Measurements from ENCODE around the gene IRGM. TPM values are rescaled to one million over a fixed set of nuclear protein-coding genes. Genes with fewer than 3 reads are reported as not detected.

Gene IRGM
- total and polyA plus RNA-seq, 4 experiments from 2014 or later: 1.5 to 4.7 (median 3.9) TPM

DNA sequence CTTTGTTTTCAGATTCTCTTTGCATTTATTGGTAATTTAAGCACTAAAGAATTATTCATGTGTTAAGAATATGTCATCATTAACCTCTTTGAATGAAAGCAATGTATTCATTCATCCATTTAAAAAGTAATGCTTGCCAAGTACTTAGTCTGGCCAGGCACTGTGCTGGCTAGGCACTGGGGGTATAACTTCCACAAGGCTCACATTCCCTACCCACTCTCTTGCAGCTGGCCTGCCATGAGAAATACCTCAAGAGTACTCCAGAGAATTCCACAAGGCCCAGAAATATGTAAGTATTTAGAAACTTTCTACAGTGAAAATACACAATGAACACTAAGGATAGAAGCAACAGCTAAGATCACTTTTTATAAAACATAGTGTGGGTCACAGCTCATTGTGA is 33.0 kb downstream of the IRGM start:
- H3K36me3 ChIP-seq (ENCODE audit: insufficient read depth, low read length): no peaks in the 10 kb centered on the region
- Mint-ChIP-seq H3K4me1 (no peaks in the 10 kb centered on the region), H3K9me3 (peaks cover 8 to 82% (median 43%) of the 10 kb centered on the region in 8 donors), H3K27me3 (peaks cover 0 to 3% of the 10 kb centered on the region in 2 donors), H3K4me3 (no peak overlapping the region), H3K27ac (no peak overlapping the region), H3K36me3 (peaks cover 30 to 37% of the 10 kb centered on the region in 2 donors)
- no peak for DNase-seq
- no peaks in the 10 kb centered on the region for H3K9me3 ChIP-seq (ENCODE audit: control insufficient read depth in 1 of 2, low read length in 2 of 2)
- no peaks in the 10 kb centered on the region for H3K27me3 ChIP-seq (ENCODE audit: insufficient read depth, low read length)
- no peak overlapping the region for H3K4me3 ChIP-seq (ENCODE audit: low read length in 2 of 2)
- no peaks in the 10 kb centered on the region for H3K4me1 ChIP-seq (ENCODE audit: insufficient read depth, low read length)
- CTCF ChIA-PET (ENCODE audit: partially characterized antibody): no interaction called here
- intact Hi-C loops (cut with micrococcal nuclease): no loop called here
- H3K27ac ChIP-seq (ENCODE audit: low read depth, low read length): no peak overlapping the region
- POLR2A ChIA-PET (ENCODE audit: partially characterized antibody): no interaction called here

GRCh38 chr5:150895431-150896428 is 49.4 kb downstream of the IRGM start:
- peaks cover 46 to 52% of the 10 kb centered on the region in 2 donors for H3K36me3 Mint-ChIP-seq
- no peaks in the 10 kb centered on the region for H3K4me1 Mint-ChIP-seq
- peaks cover 18 to 49% of the 10 kb centered on the region in 2 donors for H3K9me3 ChIP-seq (ENCODE audit: control insufficient read depth in 1 of 2, low read length in 2 of 2)
- peaks cover 0 to 2% of the 10 kb centered on the region in 2 donors for H3K27me3 Mint-ChIP-seq
- no peaks in the 10 kb centered on the region for H3K27me3 ChIP-seq (ENCODE audit: insufficient read depth, low read length)
- H3K9me3 Mint-ChIP-seq: peaks cover 6 to 99% (median 90%) of the 10 kb centered on the region in 8 donors
- intact Hi-C loops (cut with micrococcal nuclease): no loop called here
- H3K36me3 ChIP-seq (ENCODE audit: insufficient read depth, low read length): no peaks in the 10 kb centered on the region
- H3K27ac Mint-ChIP-seq: no peak overlapping the region
- no peak overlapping the region for H3K4me3 Mint-ChIP-seq
- CTCF ChIA-PET (ENCODE audit: partially characterized antibody): no interaction called here
- H3K4me1 ChIP-seq (ENCODE audit: insufficient read depth, low read length): no peaks in the 10 kb centered on the region
- POLR2A ChIA-PET (ENCODE audit: partially characterized antibody): no interaction called here
- no peak overlapping the region for H3K4me3 ChIP-seq (ENCODE audit: low read length in 2 of 2)
- no peak overlapping the region for H3K27ac ChIP-seq (ENCODE audit: low read depth, low read length)
- DNase-seq: no peak

Other genes starting within 250 kb of the IRGM start
- under 1 TPM in 1 of 2 experiments, not detected in 1; 0.06 TPM for gene SYNPO, start 205.9 kb upstream of the IRGM start, total RNA-seq
- gene SYNPO, start 205.9 kb upstream of the IRGM start, polyA plus RNA-seq: not detected
- not detected for gene MYOZ3, start 185.3 kb upstream of the IRGM start, total RNA-seq
- not detected for gene MYOZ3, start 185.3 kb upstream of the IRGM start, polyA plus RNA-seq
- gene RBM22, start 145.5 kb upstream of the IRGM start, total RNA-seq: 10 to 100 TPM; 91.0 to 91.2 TPM
- gene RBM22, start 145.5 kb upstream of the IRGM start, polyA plus RNA-seq: 10 to 100 TPM; 52.4 to 69.4 TPM
- 10 to 100 TPM; 45.5 to 46.0 TPM for gene DCTN4, start 87.5 kb upstream of the IRGM start, total RNA-seq
- gene DCTN4, start 87.5 kb upstream of the IRGM start, polyA plus RNA-seq: 1 to 10 TPM; 8.8 to 9.0 TPM
- 1 to 10 TPM; 7.9 to 8.0 TPM for gene SMIM3, start 67.8 kb upstream of the IRGM start, total RNA-seq
- 10 to 100 TPM; 19.3 to 19.7 TPM for gene SMIM3, start 67.8 kb upstream of the IRGM start, polyA plus RNA-seq
- 1 to 10 TPM; 1.0 to 1.2 TPM for gene ZNF300, start 58.5 kb downstream of the IRGM start, total RNA-seq
- gene ZNF300, start 58.5 kb downstream of the IRGM start, polyA plus RNA-seq: 1 to 10 TPM in 1 of 2 donors, under 1 TPM in 1; 0.25 to 1.2 TPM
- not detected for gene GPX3, start 174.1 kb downstream of the IRGM start, total RNA-seq
- 1 to 10 TPM in 1 of 2 donors, not detected in 1; 1.5 TPM for gene GPX3, start 174.1 kb downstream of the IRGM start, polyA plus RNA-seq
- gene TNIP1, start 234.5 kb downstream of the IRGM start, total RNA-seq: 100 to 1,000 TPM; 227 to 233 TPM
- gene TNIP1, start 234.5 kb downstream of the IRGM start, polyA plus RNA-seq: 10 to 100 TPM; 31.5 to 70.2 TPM